ENCODE measurements around the gene MLEC.

- no peak for TF ChIP-seq TAF1 (IDR thresholded peaks at IDR 0.05; ENCODE audit: low read depth)
- TF ChIP-seq REST (IDR thresholded peaks at IDR 0.05; ENCODE audit: low read depth), result no peak
- no peak for TF ChIP-seq NFIC (IDR thresholded peaks at IDR 0.05)
- TF ChIP-seq EP300 (IDR thresholded peaks at IDR 0.05; ENCODE audit: borderline replicate concordance), result no peak
- no peak for TF ChIP-seq TCF12 (IDR thresholded peaks at IDR 0.05; ENCODE audit: low read depth)
- no peak for TF ChIP-seq CREB1 (IDR thresholded peaks at IDR 0.05; ENCODE audit: low read depth)
- no peak for TF ChIP-seq CEBPB (IDR thresholded peaks at IDR 0.05)
- TF ChIP-seq, protein P1, sequence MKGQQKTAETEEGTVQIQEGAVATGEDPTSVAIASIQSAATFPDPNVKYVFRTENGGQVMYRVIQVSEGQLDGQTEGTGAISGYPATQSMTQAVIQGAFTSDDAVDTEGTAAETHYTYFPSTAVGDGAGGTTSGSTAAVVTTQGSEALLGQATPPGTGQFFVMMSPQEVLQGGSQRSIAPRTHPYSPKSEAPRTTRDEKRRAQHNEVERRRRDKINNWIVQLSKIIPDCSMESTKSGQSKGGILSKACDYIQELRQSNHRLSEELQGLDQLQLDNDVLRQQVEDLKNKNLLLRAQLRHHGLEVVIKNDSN (IDR thresholded peaks at IDR 0.05), result no peak
- TF ChIP-seq FOXM1 (IDR thresholded peaks at IDR 0.05; ENCODE audit: borderline replicate concordance, low read depth), result no peak
- TF ChIP-seq MAX (IDR thresholded peaks at IDR 0.05), result no peak
- no peak for TF ChIP-seq RAD21 (IDR thresholded peaks at IDR 0.05; ENCODE audit: low read depth)
- TF ChIP-seq YY1 (IDR thresholded peaks at IDR 0.05; ENCODE audit: low read depth), result no peak
- no peak for TF ChIP-seq TEAD4 (IDR thresholded peaks at IDR 0.05)
Observed at GRCh38 chr12:120720234-120720986, 33.5 kb downstream of the MLEC start.
